MG63 (cell line): ENCODE data around the gene LCN6. TPM values are rescaled to one million over a fixed set of nuclear protein-coding genes. Genes with fewer than 3 reads are reported as not detected.
"Not testable (repeated sequence)": the region's sequence is repeated elsewhere in the genome, so short reads cannot be mapped to it uniquely, and the experiment has no call there.

Source experiments
- DNase-seq: peaks from one replicate; pipeline ENCODE4 v3.0.0-alpha.2; 2020
- H3K27me3 ChIP-seq: fragments of 250-450 bp; sonication (Bioruptor Pico); 2 replicates; pipeline ENCODE4 v1.5.1; 2020; ENCODE audit warnings: mild to moderate bottlenecking, moderate library complexity
- H3K36me3 ChIP-seq: fragments of 250-450 bp; sonication (Bioruptor Pico); 2 replicates; pipeline ENCODE4 v1.5.1; 2020; ENCODE audit warnings: mild to moderate bottlenecking, moderate library complexity
- H3K4me3 ChIP-seq: fragments of 250-450 bp; sonication (Bioruptor Pico); 2 replicates; pipeline ENCODE4 v1.5.1; 2020; ENCODE audit warnings: mild to moderate bottlenecking, moderate library complexity
- H3K9me3 ChIP-seq: fragments of 250-450 bp; sonication (Bioruptor Pico); 2 replicates; pipeline ENCODE4 v1.5.1; 2020; ENCODE audit warnings: mild to moderate bottlenecking, moderate library complexity
- total RNA-seq: library from RNA; depleted of rRNA; stranded (reverse); fragments of >200 nt; shearing (Covaris generic); gene quantifications from 2 replicates; pipeline ENCODE4 v1.2.3, GENCODE V29; 2014; ENCODE audit warnings: low replicate concordance

The LCN6 gene
- total RNA-seq, 1 experiment from 2014 or later, result not detected

GRCh38 chr9:136765041-136765440 is 16.7 kb upstream of the LCN6 start:
- no peak for DNase-seq
- no peaks in the 10 kb centered on the region for H3K36me3 ChIP-seq

GRCh38 chr9:136764301-136764891 is 16.1 kb upstream of the LCN6 start, which contains the start of gene LCN15:
Gene LCN15, minus strand, starts transcription at chr9:136764518. Its CDS starts 30 bp downstream, at chr9:136764488.
- Histone ChIP-seq H3K27me3 (peaks cover 10% of the 10 kb centered on the region; the same call in 1 of the 2 replicates), H3K4me3 (no peak within 1 kb of the TSS), H3K9me3 (no peaks in the 10 kb centered on the region), H3K36me3 (no peaks in the 10 kb centered on the region)
- DNase-seq, result no peak

More at GRCh38 chr9:136765041-136765440, 16.7 kb upstream of the LCN6 start:
- peaks cover 10% of the 10 kb centered on the region; the same call in 1 of the 2 replicates for H3K27me3 ChIP-seq
- no peak overlapping the region for H3K4me3 ChIP-seq
- no peaks in the 10 kb centered on the region for H3K9me3 ChIP-seq

GRCh38 chr9:136763649-136764035 is 15.3 kb upstream of the LCN6 start:
- H3K27me3 ChIP-seq, result peaks cover 8% of the 10 kb centered on the region; the same call in 1 of the 2 replicates
- no peaks in the 10 kb centered on the region for H3K36me3 ChIP-seq
- no peaks in the 10 kb centered on the region for H3K9me3 ChIP-seq
- no peak for DNase-seq
- no peak overlapping the region for H3K4me3 ChIP-seq

- H3K36me3 ChIP-seq, result no peaks in the 10 kb centered on the region
- H3K27me3 ChIP-seq, result peaks cover 6% of the 10 kb centered on the region; the same call in 1 of the 2 replicates
- no peak overlapping the region for H3K4me3 ChIP-seq
- DNase-seq, result peak; percentile 25
- H3K9me3 ChIP-seq, result no peaks in the 10 kb centered on the region
Observed at GRCh38 chr9:136762915-136763648, 14.8 kb upstream of the LCN6 start.

GRCh38 chr9:136762221-136762691 is 13.9 kb upstream of the LCN6 start:
- Histone ChIP-seq H3K4me3 (no peak overlapping the region), H3K27me3 (no peaks in the 10 kb centered on the region), H3K9me3 (no peaks in the 10 kb centered on the region), H3K36me3 (no peaks in the 10 kb centered on the region)
- DNase-seq, result no peak

GRCh38 chr9:136761545-136761981 is 13.2 kb upstream of the LCN6 start:
- Histone ChIP-seq H3K27me3 (no peaks in the 10 kb centered on the region), H3K36me3 (no peaks in the 10 kb centered on the region), H3K4me3 (no peak overlapping the region), H3K9me3 (no peaks in the 10 kb centered on the region)
- DNase-seq, result no peak

- H3K4me3 ChIP-seq, result not testable (repeated sequence)
Observed at GRCh38 chr9:136760834-136761544, 12.7 kb upstream of the LCN6 start.

DNA sequence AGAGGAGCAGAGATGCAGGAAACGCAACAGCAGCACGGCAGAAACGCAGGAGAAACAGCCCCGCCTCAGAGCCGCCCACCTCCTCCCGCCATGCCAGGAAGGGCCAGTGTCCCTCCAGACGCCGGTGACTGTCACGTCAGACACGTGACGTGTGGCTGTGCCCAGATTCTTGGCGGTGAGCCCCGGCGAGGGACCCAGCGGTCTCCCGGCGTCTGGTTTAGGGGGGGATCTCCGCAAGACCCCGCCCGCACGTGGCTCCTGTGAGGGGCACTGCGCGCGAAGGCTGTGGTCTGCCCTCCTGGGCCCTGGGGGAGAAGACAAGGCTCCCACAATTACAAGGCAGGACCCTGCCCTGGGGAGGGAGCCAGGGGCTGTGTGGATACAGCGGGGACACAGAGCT is 12.1 kb upstream of the LCN6 start:
- DNase-seq, result no peak
- Histone ChIP-seq H3K4me3 (no peak overlapping the region), H3K36me3 (no peaks in the 10 kb centered on the region), H3K9me3 (no peaks in the 10 kb centered on the region), H3K27me3 (no peaks in the 10 kb centered on the region)

More at GRCh38 chr9:136760834-136761544, 12.7 kb upstream of the LCN6 start:
- peak; percentile 70 for DNase-seq
- not testable (repeated sequence) for H3K9me3 ChIP-seq, H3K36me3 ChIP-seq, H3K27me3 ChIP-seq

DNA sequence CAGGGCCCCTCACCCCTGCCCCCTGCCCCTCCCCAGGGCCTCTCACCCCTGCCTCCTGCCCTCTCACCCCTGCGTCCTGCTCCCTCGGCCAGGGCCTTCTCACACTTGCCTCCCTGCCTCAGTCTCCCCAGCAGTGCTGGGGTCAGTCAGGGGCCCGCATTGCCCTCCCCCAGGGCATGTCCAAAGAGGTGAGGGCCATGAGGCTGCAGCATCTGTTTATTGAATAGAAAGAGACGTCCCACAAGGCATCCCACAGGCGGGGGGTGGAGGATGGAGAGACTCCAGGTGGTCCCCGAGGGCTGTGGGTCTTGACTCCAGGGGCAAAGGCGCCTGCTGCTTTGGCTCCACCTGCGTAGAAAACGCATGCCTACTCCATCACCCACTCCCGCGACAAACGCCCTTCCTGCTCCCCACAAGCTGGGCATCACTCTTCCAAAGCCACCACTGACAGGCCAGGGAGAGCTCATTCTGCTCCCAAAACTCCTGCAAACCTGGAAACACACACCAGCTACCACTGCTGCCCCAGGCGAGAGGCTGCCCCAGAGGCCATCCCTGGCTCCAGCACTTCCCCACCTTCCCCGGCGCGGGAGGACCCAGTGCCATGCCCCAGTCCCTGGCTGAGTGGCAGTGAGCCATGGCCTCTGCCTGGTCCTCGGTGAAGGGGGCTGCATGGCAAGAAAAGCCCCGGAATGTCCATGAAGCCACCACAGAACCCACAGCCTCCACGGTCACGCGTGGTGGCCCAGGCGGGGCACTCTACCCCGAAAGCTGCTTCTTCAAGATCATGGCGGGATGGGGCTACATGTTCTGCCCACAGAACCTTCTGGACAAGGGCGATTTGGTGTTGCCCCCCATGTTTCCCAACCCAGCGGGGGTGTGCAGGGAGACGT is 11.4 kb upstream of the LCN6 start:
- DNase-seq, result no peak
- H3K4me3 ChIP-seq, result no peak overlapping the region
- H3K36me3 ChIP-seq, result no peaks in the 10 kb centered on the region

DNA sequence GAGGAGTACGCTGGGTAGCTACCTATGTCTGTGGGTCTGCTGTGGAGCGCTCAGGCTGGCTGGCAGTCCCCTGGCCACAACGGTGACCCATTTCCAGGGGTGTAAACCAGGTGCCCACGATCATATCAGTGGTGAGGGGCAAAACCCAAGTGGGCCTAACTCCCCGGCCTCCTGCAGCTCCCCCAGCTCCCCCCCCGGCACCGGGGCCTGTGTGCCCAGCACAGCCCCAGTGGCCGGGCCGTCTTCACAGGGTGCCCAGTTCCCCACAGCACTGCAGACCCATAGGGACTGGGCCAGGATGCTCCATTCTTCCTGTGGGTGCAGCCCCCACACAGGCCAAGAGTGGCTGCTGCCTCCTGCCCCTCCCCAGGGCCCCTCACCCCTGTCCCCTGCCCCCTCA is 10.7 kb upstream of the LCN6 start:
- DNase-seq, result no peak
- H3K4me3 ChIP-seq, result no peak overlapping the region
- no peaks in the 10 kb centered on the region for H3K27me3 ChIP-seq
- no peaks in the 10 kb centered on the region for H3K36me3 ChIP-seq
- no peaks in the 10 kb centered on the region for H3K9me3 ChIP-seq

More for the DNA sequence above, 11.4 kb upstream of the LCN6 start:
- no peaks in the 10 kb centered on the region for H3K9me3 ChIP-seq
- H3K27me3 ChIP-seq, result no peaks in the 10 kb centered on the region

GRCh38 chr9:136757751-136758140 is 9.4 kb upstream of the LCN6 start:
- Histone ChIP-seq H3K27me3 (no peaks in the 10 kb centered on the region), H3K4me3 (no peak overlapping the region), H3K36me3 (no peaks in the 10 kb centered on the region), H3K9me3 (no peaks in the 10 kb centered on the region)
- no peak for DNase-seq

DNA sequence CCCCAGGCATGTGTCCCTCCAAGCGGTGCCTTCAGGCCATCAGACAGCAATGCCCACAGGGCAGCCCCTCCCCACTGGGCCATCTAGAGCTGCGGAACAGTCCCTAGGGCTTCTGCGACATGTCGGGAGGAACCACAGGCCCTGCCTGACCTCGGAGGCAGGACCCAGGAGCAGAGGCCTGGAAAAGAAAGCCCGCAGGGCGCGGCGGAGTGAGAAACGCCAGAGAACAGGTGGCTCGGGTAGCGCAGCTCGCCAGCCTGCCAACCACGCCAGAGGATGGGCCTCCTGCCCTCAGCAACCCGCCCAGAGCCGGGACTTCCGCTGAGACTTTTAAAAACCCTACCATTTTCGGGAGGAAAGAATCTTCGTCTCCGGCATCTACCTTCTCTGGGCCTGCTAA is 9.0 kb upstream of the LCN6 start:
- H3K27me3 ChIP-seq, result no peaks in the 10 kb centered on the region
- no peaks in the 10 kb centered on the region for H3K9me3 ChIP-seq
- H3K36me3 ChIP-seq, result no peaks in the 10 kb centered on the region
- H3K4me3 ChIP-seq, result no peak overlapping the region
- no peak for DNase-seq

DNA sequence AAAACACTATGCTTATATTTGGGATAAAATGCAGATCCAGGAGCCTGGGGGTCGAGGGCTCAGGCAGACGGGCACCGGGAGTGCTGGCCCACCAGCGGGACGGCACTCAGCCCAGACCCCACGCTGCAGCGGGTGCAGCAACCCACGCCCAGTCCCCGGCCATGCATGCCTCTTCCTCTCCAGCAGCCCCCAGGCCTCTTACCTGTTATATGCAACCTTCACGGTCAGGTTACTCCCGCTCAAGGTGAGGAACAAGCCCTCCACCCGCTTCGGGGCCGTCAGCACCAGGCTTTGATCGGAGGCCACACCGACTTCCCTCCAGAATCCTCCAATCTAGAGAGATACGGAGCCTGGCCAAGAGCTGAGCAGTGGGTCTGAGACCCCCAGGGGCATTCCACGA is 8.5 kb upstream of the LCN6 start:
- Histone ChIP-seq H3K4me3 (no peak overlapping the region), H3K36me3 (no peaks in the 10 kb centered on the region), H3K27me3 (no peaks in the 10 kb centered on the region), H3K9me3 (0 out of 2 replicates have a peak, but pooled peaks cover under 1% of the 10 kb centered on the region)
- DNase-seq, result no peak

- H3K27me3 ChIP-seq, result no peaks in the 10 kb centered on the region
- no peaks in the 10 kb centered on the region for H3K36me3 ChIP-seq
- H3K4me3 ChIP-seq, result no peak overlapping the region
- no peak for DNase-seq
- H3K9me3 ChIP-seq, result 0 out of 2 replicates have a peak, but pooled peaks cover 3% of the 10 kb centered on the region
Observed at GRCh38 chr9:136756134-136756438, 7.8 kb upstream of the LCN6 start.

DNA sequence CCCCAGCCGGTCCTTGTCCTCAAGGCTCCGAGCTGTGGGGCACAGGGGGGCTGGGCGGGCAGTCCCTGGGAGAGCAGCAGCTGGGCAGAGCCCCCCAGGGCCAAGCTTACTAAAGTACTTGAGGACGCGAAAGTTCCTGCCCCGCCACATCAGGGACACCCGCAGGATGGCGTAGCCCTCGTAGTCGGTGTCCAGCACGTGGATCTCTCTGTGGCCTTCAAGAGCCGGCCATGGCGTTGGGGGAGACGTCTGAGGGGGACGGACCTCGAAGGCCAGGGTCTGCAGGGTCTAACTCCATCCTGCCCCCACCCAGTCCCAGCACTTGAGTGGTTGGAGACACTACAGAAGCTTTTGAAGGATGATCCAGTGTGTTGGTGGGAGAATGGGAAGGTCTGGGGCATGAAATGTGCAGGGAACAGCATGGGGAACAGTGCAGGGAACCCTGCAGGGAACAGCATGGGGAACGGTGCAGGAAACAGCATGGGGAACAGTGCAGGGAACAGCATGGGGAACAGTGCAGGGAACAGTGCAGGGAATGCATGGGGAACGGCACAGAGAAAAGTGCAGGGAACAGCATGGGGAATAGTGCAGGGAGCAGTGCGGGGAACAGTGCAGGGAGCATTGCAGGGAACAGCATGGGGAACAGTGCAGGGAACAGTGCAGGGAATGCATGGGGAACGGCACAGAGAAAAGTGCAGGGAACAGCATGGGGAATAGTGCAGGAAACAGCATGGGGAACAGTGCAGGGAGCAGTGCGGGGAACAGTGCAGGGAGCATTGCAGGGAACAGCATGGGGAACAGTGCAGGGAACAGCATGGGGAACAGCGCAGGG is 7.2 kb upstream of the LCN6 start:
- not testable (repeated sequence) for DNase-seq, H3K27me3 ChIP-seq, H3K36me3 ChIP-seq, H3K9me3 ChIP-seq, H3K4me3 ChIP-seq
